ENCODE measurements around the gene UBE2S.
"Not testable (repeated sequence)": the region's sequence is repeated elsewhere in the genome, so short reads cannot be mapped to it uniquely, and the experiment has no call there.

UBE2S gene

DNA sequence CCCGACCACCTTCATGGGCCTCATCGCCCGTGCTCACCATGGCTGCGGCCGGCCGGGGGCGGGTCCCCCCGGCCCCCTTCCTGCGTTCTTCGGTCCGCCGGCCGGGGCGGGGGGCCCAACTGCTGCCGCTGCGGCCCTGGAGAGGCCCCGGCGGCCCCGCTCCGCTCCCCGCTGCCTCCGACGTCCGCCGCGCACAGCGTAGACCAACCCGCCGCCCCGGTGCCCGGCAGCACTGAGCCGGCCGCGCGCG, at the start of gene UBE2S:
Gene UBE2S, minus strand, starts transcription at position 239 of the 250 bp plus-strand sequence. Its CDS starts 199 bp downstream, at position 40.
- in situ Hi-C loops (cut with MboI; ENCODE audit: low sequenced_read_pairs) = not testable (repeated sequence)

DNA sequence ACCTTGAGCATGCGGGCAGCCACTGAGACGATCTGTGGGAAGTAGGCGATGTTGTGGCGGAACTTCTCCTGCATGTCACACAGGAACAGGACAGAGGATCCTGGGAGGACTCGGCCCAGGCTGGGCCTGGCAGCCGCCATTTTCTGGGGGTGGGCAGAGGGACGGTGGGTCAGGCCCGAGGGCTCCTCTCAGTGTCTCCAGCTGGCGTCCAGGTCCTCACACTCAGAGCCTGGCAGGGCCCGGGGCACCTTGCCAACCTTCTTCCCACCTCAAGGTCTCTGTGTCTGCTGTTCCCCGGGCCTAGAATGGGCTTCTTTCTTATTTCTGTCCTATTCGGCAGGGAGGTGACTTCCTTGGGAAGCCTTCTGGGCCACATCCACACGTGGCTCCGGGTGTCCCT, 48.8 kb upstream of the UBE2S start:
- in situ Hi-C loops (cut with MboI; ENCODE audit: low sequenced_read_pairs) = no loop called here

DNA sequence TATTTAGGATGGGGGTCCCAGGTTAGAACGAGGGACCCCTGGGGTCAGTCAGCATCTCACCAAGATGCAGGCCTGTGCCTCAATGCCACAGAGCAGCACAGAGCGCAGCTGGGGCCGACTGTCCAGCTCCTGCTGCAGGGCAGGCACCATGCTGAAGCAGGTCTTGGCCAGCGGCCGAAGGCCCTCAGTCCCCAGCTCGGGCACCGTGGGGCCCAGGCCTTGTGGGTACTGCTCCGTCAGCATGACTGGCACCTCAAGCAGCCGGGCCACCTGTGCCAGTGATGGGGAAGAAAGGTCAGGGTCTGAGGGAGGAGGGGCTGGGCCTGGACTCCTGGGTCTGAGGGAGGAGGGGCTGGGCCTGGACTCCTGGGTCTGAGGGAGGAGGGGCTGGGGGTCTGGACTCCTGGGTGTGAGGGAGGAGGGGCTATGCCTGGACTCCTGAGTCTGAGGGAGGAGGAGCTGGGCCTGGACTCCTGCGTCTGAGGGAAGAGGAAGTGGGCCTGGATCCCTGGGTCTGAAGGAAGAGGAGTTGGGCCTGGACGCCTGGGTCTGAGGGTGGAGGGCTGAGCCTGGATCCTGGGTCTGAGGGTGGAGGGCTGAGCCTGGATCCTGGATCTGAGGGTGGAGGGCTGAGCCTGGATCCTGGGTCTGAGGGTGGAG, 48.1 kb upstream of the UBE2S start:
- in situ Hi-C loops (cut with MboI; ENCODE audit: low sequenced_read_pairs) = no loop called here

DNA sequence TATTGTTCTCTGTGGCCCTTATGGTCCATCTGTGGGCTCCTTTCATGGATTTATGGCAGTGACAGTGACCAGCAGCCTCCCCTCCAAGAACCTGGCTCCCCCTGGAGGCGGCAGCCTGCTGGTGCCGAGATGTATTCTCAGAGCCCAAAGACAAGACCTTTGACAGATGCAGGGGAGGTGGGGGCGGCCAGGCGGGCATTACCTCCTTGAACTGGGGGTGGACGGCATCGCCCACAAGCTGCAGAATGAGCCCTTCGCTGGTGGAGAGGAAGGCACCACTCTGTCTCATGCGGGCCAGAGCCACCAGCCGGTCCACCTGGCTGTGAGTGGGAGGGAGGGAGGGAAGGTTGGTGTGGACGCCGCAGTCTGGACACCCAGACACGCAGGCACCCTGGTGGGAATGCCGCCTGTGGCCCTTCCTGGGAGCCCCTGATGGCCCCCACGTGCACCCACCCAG, 47.2 kb upstream of the UBE2S start:
- in situ Hi-C loops (cut with MboI; ENCODE audit: low sequenced_read_pairs) = no loop called here

DNA sequence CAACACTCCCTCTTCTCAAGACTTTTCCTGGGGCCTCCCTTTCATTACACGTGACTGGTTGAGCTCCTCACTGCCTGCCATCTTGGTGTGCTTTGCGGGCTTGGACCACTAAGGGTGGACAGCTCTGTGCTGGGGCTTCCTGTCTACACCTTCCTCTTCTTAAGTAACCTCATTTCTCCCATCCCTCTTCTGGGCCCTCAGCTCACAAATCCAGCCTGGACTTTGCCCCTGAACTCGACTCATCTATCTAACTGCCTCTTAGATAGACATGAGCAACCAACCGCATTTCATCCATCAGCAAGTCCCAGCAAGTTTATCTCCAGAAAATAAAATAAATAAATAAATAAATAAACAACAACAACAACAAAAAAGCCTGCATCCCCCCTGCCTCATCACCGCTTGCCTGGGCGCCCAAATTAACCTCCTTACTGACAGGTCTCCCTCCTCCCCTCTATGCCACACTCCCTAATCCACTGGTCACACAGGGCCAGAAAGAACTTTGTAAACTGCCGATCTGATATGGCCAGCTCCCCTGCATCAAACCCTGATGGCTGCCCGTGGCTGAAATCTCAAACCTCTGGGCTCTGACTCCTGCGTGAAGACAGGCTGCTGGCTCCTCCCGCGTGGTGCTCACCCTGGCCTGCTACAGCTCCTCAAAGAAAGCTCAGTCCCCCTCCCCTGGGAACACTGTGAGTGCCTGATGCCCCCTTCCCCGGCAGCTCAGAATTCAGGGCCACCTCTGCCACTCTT, 46.1 kb upstream of the UBE2S start:
- in situ Hi-C loops (cut with MboI; ENCODE audit: low sequenced_read_pairs) = no loop called here

DNA sequence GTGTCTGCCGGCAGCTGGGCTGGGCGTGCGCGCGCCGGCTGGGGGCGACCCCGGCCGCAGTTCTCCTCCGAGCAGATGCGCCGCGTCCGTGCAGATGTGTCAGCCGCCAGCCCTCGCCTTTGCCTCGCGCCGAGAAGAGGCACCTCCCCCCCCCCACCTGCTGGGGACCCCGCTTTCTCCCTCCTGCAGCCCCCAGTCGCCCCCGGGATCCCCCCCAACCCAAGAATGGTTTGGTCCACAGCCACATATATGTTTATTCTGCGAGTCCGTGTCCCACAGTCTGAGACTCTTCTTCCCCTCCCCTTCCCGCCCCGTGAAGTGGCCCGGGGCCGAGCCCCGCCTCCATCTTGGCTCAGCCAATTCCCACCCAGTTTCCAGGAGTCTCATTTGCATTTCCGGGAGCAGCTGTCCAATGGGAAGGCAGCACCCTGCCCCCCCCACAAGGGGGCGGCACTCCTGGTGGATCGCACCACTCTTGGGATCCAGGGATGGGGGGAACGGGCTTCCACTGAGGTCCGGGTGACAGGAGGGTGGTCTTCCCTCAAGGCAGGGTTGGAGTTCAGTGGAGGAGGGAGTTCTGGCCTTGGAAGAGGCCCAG, 45.3 kb upstream of the UBE2S start:
- in situ Hi-C loops (cut with MboI; ENCODE audit: low sequenced_read_pairs) = no loop called here

DNA sequence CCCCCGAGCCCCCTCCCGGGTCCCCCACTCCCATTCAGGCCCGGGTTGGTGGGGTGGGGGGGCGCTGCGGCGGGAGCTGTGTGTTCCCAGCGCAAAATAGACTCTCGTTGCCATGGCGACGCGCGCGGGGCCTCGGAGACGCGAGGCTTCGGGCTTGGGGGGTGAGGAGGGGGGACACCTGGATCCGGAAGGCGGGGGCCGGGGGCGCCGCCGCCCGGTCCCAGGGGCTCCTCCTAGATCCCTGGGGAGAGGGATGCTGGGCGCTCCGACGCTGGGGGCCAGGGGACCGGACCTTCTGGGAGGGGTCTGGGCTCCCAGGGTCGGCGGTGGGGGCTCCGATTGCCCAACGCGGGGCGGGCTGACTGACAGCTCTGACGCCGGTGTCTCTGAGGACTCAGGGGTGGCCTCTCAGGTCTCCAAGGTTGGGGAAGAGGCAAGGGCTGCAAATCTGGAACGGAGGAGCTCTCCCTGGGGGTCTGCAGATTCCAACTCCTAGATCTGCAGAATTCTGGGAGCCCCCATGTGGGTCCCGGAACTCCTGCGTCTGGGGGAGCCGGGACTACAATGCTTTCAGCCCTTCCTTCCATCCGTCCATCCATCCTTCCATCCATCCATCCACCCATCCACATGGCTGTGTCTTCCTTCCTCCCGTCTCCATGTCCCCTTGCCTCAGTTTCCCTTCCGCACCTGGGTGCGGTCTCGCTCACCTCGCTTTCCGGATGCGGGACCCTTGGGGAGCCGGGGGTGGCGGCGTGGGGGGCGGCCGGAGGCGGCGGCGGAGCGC, 44.6 kb upstream of the UBE2S start:
- in situ Hi-C loops (cut with MboI; ENCODE audit: low sequenced_read_pairs) = no loop called here

DNA sequence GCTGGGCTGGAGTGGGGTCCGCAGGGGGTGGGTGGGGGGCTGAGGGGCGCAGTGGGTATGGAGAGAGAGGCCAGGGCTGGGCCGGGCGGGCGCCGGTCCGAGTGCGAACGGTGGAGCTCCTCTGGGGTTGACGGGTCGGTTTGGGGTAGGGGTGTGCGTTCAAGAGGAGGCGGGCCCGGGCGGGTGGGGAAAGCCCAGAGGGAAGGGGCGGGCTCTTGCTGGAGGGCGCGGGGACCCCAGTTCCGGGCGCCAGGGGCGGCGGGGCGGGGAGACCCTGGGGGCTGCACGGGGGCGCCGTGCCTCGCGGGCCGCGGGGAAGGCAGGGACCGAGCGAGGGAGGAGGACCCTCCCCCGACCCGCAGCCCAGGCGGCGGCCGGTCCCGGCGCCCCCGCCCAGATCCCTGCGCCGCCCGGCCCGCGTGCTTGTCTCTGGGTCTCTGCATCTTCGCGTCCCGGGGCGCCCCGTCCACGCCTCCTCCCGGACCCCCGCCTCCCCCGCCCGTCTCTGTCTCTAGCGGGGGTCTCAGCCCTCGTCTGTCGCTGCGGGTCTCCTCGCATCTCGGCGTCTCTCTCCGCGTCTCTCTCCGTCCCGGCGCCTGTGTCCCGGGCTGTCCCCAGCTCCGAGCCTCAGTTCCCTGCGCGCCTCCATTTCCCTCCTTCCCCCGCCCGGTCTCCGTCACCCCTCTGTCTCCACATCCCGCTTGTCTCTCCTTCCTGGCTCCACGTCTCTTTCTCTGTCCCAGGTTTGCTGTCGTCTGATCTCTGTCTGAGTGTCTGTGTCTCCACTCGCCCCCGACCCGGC, 43.8 kb upstream of the UBE2S start:
- in situ Hi-C loops (cut with MboI; ENCODE audit: low sequenced_read_pairs) = no loop called here

DNA sequence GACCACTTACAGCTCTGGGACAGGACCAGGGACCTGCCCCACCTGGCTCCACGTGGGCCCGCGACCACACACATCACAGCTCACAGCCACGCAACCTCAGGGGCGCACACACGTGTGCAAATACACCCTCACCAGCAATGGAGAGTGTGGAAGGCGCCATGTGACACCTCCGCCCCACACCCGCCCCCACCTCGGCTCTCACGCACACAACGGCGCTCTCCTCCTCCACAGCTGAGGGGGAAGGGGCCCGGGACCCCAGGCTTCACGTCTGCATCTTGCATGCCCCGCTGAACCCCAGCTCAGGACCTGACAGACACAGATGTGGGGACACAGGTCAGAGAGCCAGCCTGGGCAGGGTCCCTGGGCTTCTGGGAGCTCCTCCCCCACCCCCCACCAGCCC, 41.9 kb upstream of the UBE2S start:
- in situ Hi-C loops (cut with MboI; ENCODE audit: low sequenced_read_pairs) = no loop called here

DNA sequence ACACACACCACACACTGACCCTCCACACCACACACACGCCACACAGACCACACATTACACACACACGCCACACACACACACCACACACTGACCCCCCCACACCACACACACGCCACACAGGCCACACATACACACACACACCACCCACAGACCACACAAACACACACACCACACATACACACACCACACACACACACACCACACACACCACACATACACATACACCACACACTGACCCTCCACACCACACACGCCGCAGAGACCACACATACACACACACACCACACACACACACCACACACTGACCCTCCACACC, 40.5 kb upstream of the UBE2S start:
- in situ Hi-C loops (cut with MboI; ENCODE audit: low sequenced_read_pairs) = not testable (repeated sequence)

DNA sequence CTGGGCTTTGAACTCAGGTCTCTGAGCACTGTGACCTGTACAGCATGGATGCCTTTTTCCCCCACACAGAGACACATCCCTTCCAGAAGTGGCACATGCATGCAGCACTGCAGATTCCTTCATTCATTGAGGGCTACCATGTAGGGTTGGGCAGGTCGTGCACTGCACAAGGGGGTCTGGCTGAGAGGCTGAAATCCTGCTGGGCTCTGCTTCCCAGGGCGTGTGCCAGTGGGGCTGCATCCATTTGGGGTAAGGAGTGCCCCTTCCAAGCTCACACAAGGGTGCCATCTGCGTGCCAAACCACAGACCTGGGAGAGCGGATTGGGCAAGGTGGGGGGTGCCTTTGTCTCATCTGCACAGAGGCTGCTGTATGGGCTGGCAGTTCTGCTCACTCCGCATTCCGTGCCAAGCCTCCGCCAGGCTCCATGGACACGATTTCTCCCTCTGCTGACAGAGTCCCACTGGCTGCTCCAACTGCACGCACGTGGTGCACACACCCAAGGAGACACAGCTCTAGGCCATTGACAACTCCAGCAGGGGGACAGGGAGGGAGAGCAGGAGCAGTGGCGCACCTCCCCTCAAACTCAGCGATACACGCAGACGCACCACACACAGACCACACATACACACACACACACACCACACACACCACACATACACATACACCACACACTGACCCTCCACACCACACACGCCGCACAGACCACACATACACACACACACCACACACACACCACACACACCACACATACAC, 40.0 kb upstream of the UBE2S start:
- in situ Hi-C loops (cut with MboI; ENCODE audit: low sequenced_read_pairs) = no loop called here

DNA sequence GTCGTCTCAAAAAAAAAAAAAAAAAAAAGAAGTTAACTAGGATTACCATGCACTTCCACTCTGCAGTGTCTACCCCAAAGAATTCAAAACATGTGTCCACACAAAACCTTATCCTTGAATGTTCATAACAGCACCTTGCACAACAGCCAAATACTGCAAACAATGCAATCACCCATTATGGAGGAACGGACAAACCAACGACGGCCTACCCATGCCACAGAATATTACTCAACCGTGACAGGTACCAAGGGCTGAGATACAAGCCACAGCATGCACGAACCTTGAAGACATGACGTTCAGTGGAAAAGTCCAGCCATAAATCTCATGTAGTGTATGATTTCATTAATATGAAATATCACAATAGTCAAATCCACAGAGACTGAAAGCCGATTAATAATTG, 38.5 kb upstream of the UBE2S start:
- in situ Hi-C loops (cut with MboI; ENCODE audit: low sequenced_read_pairs) = no loop called here

DNA sequence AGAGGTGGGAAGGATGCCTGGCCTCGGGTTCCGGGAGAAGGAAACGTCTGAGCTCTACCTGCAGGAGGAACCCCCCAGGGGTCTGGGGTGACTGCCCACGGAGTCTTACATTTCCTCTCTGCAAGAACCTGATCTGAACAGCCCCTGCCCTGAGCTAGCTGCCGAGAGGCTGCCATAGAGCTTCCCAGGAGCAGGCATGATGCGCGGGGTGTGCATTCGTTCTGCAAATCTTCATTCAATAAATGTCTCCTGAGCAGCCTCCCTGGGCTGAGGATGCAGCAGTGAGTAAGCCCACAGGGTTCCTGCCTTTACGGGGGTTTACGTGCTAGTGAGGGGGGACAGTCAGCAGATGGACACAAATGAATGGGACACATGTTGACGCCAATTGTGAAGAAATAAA, 37.1 kb upstream of the UBE2S start:
- in situ Hi-C loops (cut with MboI; ENCODE audit: low sequenced_read_pairs) = no loop called here

DNA sequence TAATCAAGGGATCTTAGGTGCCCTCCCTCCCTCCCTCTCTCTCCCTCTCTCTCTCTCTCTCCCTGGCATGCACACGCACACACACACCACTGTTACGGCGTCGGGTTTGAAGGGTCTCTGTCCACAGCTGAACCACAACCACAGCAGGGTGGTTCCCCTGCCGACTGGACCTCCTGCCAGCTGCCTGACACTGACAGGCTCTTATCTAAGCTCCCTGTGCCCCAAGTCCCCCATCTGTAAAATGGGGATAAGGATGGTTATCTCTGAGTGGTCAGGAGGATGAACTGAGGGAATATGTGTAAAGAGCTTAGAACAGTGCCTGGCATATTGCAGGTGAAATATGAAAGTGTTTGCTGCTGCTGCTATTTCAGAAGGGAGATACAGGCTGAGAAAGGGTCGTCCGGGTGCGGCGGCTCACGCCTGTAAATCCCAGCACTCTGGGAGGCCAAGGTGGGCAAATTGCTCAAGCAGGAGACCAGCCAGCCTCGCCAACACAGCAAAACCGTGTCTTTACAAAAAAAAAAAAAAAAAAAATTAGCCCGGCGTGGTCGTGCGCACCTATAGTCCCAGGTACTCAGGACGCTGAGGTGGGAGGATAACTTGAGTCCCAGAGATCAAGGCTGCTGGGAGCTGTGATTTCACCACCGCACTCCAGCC, 36.4 kb upstream of the UBE2S start:
- in situ Hi-C loops (cut with MboI; ENCODE audit: low sequenced_read_pairs) = no loop called here

DNA sequence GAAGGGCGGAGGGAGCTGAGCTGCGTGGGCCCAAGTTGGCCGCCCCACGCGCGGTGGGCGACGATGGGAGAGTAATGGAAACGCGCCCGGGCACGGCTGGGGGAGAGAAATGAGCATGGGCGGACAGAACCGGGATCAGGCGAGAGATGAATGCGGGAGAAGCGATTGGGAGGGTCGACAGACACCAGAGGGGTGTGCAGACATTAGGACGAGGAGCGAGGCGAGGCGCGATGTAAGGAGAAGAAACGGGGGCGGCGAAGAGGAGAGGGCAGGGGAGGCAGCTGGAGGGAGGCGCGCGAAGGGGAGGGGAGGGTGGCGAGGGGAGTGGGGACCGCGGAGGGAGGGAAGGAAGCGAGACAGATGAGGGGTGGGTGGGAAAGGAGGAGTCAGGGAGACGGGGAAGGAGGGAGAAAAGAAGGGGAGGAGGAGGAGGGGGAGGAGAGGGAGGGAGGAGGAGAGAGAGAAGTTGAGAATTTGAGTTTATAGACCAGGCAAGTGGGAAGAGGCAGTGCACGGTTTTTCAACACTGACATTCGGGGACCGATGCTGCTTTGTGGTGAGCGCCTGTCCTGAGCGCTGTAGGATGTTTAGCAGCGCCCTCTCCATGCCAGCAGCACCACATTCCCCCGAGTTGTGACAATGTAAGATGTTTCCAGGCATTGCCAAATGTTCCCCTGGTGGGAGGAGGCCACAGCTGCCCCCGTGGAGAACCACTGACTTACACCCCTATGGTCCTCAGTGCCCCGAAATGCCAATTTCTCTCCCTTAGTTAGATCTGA, 35.6 kb upstream of the UBE2S start, which contains the start of gene SHISA7:
Gene SHISA7, minus strand, starts transcription at position 256 of the 779 bp plus-strand sequence. CDS start 437 bp downstream, outside the sequence.
- in situ Hi-C loops (cut with MboI; ENCODE audit: low sequenced_read_pairs) = no loop called here

DNA sequence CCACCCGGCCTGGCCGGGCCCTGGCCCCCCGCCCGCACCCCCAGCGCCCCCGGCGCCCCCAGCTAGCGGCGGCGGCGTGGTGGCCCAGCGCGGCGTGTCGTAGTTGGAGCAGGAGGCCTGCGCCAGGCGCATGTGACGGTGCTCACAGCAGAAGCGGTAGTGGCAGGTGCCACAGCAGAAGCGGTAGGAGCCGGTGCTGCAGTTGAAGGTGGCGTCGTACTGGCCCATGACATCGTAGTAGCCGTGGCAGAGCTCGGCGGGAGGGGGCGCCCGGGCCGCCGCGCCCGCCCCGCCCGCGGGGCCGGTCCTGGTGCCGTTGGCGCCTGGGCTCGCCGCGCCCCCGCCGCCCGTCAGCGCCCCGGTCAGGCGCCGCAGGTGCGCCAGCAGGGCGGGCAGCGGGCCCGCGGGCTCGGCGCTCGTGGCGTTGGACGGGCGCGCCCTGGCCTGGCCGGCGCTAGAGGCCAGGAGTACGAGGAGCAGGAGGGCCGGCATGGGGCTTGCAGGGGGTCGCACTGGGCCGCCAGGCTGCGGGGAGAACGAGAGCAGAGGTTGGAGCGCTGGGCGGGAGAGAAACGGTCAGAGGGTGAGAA, 34.9 kb upstream of the UBE2S start:
- in situ Hi-C loops (cut with MboI; ENCODE audit: low sequenced_read_pairs) = no loop called here

DNA sequence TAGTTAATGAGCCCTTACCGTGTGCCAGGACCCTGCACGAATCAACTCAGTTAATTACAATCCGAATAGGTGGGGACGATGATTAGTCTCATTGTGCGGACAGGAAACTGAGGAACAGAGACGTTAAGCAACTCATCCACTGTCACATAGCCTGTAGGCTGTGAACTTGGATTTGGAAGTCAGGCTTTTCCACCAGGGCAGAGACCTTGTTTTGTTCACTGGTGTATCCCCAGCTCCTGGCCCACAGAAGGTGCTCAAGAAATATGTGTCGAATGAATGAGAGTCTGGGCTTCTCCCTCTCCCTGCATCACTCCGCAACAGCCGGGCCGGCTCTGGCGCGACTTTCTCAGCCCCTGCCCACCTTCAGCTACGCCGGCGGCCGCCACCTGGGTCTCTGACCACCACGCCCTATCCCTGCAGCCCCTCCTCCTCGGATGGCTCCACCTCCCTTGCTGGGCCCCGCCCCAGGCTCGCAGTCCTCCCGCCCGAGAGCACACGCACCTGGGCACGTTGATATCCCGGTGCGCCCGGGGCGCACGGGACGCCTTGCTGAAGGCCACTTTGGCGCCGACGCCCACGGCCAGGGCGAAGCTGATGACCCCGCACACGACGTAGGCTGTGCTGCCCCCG, 34.2 kb upstream of the UBE2S start:
- in situ Hi-C loops (cut with MboI; ENCODE audit: low sequenced_read_pairs) = no loop called here

DNA sequence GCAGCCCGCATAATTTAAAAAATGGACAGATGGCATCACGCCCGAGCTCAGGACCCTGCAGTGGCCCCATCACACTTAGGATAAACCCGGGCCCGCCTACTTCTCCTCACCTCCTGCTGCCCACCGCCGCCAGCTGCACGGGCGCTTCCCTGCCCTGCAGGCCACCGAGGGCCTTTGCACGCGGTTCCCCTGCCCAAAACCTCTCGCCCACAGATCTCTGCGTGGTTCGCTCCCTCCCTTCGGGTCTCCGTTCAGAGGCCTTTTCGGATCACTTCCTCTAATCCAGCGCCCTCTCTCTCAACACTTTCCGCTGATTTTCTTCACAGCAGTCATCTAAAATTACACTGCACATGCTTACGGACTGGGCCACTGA, 33.7 kb upstream of the UBE2S start:
- in situ Hi-C loops (cut with MboI; ENCODE audit: low sequenced_read_pairs) = no loop called here
